A673 (cell line): Measurements from ENCODE around the gene KCNIP3. TPM values are rescaled to one million over a fixed set of nuclear protein-coding genes. Genes with fewer than 3 reads are reported as not detected.

Experiments used
- BruUV-seq: library from RNA; stranded (reverse); fragments of 400-500 nt; replicated peaks from 2 replicates; lab custom pipeline; 2021; lab: Mats Ljungman, UMichigan
- CTCF ChIA-PET: fragments of 300-600 bp; sonication (Branson Sonifier 250); formaldehyde crosslinking; loops from one replicate; lab custom pipeline; 2022; ENCODE audit warnings: antibody characterized with exemption; lab: Charles Lee
- POLR2A ChIA-PET: fragments of 300-600 bp; sonication (Branson Sonifier 250); formaldehyde crosslinking; loops from one replicate; lab custom pipeline; 2022; ENCODE audit warnings: antibody characterized with exemption; ENCODE audit not compliant: low non-redundant PET; lab: Charles Lee
- DNase-seq: peaks from one replicate; pipeline ENCODE4 v3.0.0-alpha.2; 2015; ENCODE audit warnings: low spot score
- H3K27ac ChIP-seq: fragments of 200-600 bp; sonication (generic); 2 replicates; pipeline ENCODE4 v1.5.1; 2016; ENCODE audit warnings: mixed run types, low read depth, mild to moderate bottlenecking, mixed read lengths, antibody characterized with exemption, low read length; ENCODE audit not compliant: poor library complexity, severe bottlenecking
- H3K27me3 ChIP-seq: fragments of 200-600 bp; sonication (generic); replicated peaks from 2 replicates; pipeline ENCODE4 v1.6.1; 2017; ENCODE audit warnings: mixed run types, low read depth, mild to moderate bottlenecking, mixed read lengths, antibody characterized with exemption, low read length; ENCODE audit not compliant: insufficient read depth, poor library complexity
- H3K36me3 ChIP-seq: fragments of 200-600 bp; sonication (generic); 2 replicates; pipeline ENCODE4 v1.6.1; 2016; ENCODE audit warnings: mixed run types, mild to moderate bottlenecking, mixed read lengths, antibody characterized with exemption, low read length; ENCODE audit not compliant: insufficient read depth, poor library complexity, severe bottlenecking
- H3K4me1 ChIP-seq: fragments of 200-600 bp; sonication (generic); 2 replicates; pipeline ENCODE4 v1.6.1; 2017; ENCODE audit warnings: mixed run types, mild to moderate bottlenecking, mixed read lengths, antibody characterized with exemption, low read length; ENCODE audit not compliant: insufficient read depth, poor library complexity, severe bottlenecking
- H3K4me3 ChIP-seq: fragments of 200-600 bp; sonication (generic); 2 replicates; pipeline ENCODE4 v1.5.1; 2016; ENCODE audit warnings: low read depth, mixed run types, mild to moderate bottlenecking, mixed read lengths, low read length; ENCODE audit not compliant: poor library complexity, severe bottlenecking
- H3K9me3 ChIP-seq: fragments of 200-600 bp; sonication (generic); 2 replicates; pipeline ENCODE4 v1.6.1; 2016; ENCODE audit warnings: mixed run types, low read depth, mild to moderate bottlenecking, mixed read lengths, antibody characterized with exemption, low read length; ENCODE audit not compliant: poor library complexity, severe bottlenecking
- CTCF ChIP-seq: fragments of 300-800, 200-600 bp; sonication (generic); conservative IDR thresholded peaks from 2 replicates; pipeline ENCODE4 v1.5.1; 2017; ENCODE audit warnings: low read depth, mild to moderate bottlenecking, antibody characterized with exemption, low read length, moderate library complexity, mixed read lengths
- EZH2 ChIP-seq: fragments of 200-600 bp; sonication (generic); IDR thresholded peaks from 2 replicates; pipeline ENCODE4 v1.6.1; 2017; ENCODE audit warnings: borderline replicate concordance, low read depth, mild to moderate bottlenecking, mixed read lengths, antibody characterized with exemption, low read length; ENCODE audit not compliant: poor library complexity, severe bottlenecking
- intact Hi-C: fragments of 100-400 bp; cut with micrococcal nuclease; formaldehyde crosslinking; loops from one replicate; pipeline ENCODE4 v1.10.0; 2022; ENCODE audit not compliant: unreplicated experiment
- total RNA-seq: library from RNA; stranded (reverse); gene quantifications from 2 replicates; pipeline ENCODE4 v1.2.3, GENCODE V29; 2021

The KCNIP3 gene
- total RNA-seq, 1 experiment from 2014 or later, result 0.45 TPM

GRCh38 chr2:95271381-95271971, 25.7 kb upstream of the KCNIP3 start:
- ChIA-PET CTCF (no interaction called here), POLR2A (no interaction called here)
- H3K4me3 ChIP-seq, result no peak overlapping the region
- H3K36me3 ChIP-seq, result no peaks in the 10 kb centered on the region
- H3K4me1 ChIP-seq, result no peaks in the 10 kb centered on the region
- H3K27me3 ChIP-seq, result no peaks in the 10 kb centered on the region
- no peak for TF ChIP-seq CTCF
- no peak for TF ChIP-seq EZH2
- BruUV-seq, result no TSS peak
- no peak for DNase-seq
- intact Hi-C loops, result no loop called here
- no peak overlapping the region for H3K27ac ChIP-seq
- no peaks in the 10 kb centered on the region for H3K9me3 ChIP-seq

GRCh38 chr2:95272299-95272751, 24.8 kb upstream of the KCNIP3 start:
- Histone ChIP-seq H3K27me3 (no peaks in the 10 kb centered on the region), H3K36me3 (no peaks in the 10 kb centered on the region), H3K4me1 (no peaks in the 10 kb centered on the region), H3K9me3 (no peaks in the 10 kb centered on the region), H3K27ac (no peak overlapping the region), H3K4me3 (no peak overlapping the region)
- ChIA-PET POLR2A (no interaction called here), CTCF (no interaction called here)
- TF ChIP-seq EZH2, result no peak
- no peak for TF ChIP-seq CTCF
- no TSS peak for BruUV-seq
- intact Hi-C loops, result no loop called here
- no peak for DNase-seq

GRCh38 chr2:95272781-95273180, 24.4 kb upstream of the KCNIP3 start:
- H3K9me3 ChIP-seq, result no peaks in the 10 kb centered on the region
- no peak overlapping the region for H3K4me3 ChIP-seq
- ChIA-PET POLR2A (no interaction called here), CTCF (no interaction called here)
- TF ChIP-seq CTCF (no peak), EZH2 (no peak)
- no peak for DNase-seq
- H3K27ac ChIP-seq, result no peak overlapping the region
- no peaks in the 10 kb centered on the region for H3K4me1 ChIP-seq
- intact Hi-C loops, result no loop called here
- BruUV-seq, result no TSS peak
- H3K36me3 ChIP-seq, result no peaks in the 10 kb centered on the region
- H3K27me3 ChIP-seq, result no peaks in the 10 kb centered on the region
